Activated T-cell treated with anti-CD3 and anti-CD28 coated beads for 4 hours (primary cell): ENCODE measurements around the gene HECA.
"Not testable (repeated sequence)": the region's sequence is repeated elsewhere in the genome, so short reads cannot be mapped to it uniquely, and the experiment has no call there.

ENCODE experiments used
- DNase-seq: peaks from one replicate; pipeline ENCODE4 v3.0.0-alpha.2; 2020

Gene HECA

GRCh38 chr6:139135578-139136545, 982 bp downstream of the HECA start:
- no peak for DNase-seq

- DNase-seq, result no peak
Observed at GRCh38 chr6:139137706-139138105, 2.8 kb downstream of the HECA start.

GRCh38 chr6:139140854-139141253, 6.0 kb downstream of the HECA start:
- not testable (repeated sequence) for DNase-seq

GRCh38 chr6:139142262-139142661, 7.4 kb downstream of the HECA start:
- no peak for DNase-seq

- DNase-seq, result no peak
Observed at GRCh38 chr6:139143111-139143510, 8.2 kb downstream of the HECA start.

- DNase-seq, result no peak
Observed at GRCh38 chr6:139144490-139145085, 9.7 kb downstream of the HECA start.

GRCh38 chr6:139145661-139146060, 10.8 kb downstream of the HECA start:
- DNase-seq, result no peak

- no peak for DNase-seq
Observed at GRCh38 chr6:139146317-139146726, 11.4 kb downstream of the HECA start.

- DNase-seq, result no peak
Observed at GRCh38 chr6:139147628-139148027, 12.7 kb downstream of the HECA start.

GRCh38 chr6:139148557-139149235, 13.8 kb downstream of the HECA start:
- DNase-seq, result no peak

- no peak for DNase-seq
Observed at GRCh38 chr6:139149383-139149782, 14.5 kb downstream of the HECA start.

- DNase-seq, result no peak
Observed at GRCh38 chr6:139150920-139151319, 16.0 kb downstream of the HECA start.

- DNase-seq, result no peak
Observed at GRCh38 chr6:139151425-139152087, 16.7 kb downstream of the HECA start.

- DNase-seq, result no peak
Observed at GRCh38 chr6:139152088-139152891, 17.4 kb downstream of the HECA start.

GRCh38 chr6:139152892-139153271, 18.0 kb downstream of the HECA start:
- no peak for DNase-seq

GRCh38 chr6:139153855-139154254, 19.0 kb downstream of the HECA start:
- DNase-seq, result no peak

- DNase-seq, result no peak
Observed at GRCh38 chr6:139154881-139155547, 20.1 kb downstream of the HECA start.

- no peak for DNase-seq
Observed at GRCh38 chr6:139156102-139156501, 21.2 kb downstream of the HECA start.

GRCh38 chr6:139156551-139156950, 21.7 kb downstream of the HECA start:
- no peak for DNase-seq

GRCh38 chr6:139157086-139157485, 22.2 kb downstream of the HECA start:
- not testable (repeated sequence) for DNase-seq

- no peak for DNase-seq
Observed at GRCh38 chr6:139159016-139159415, 24.1 kb downstream of the HECA start.

GRCh38 chr6:139161169-139161568, 26.3 kb downstream of the HECA start:
- peak; percentile 52 for DNase-seq
